Measurements from ENCODE around the gene GFER. TPM values are rescaled to one million over a fixed set of nuclear protein-coding genes. Genes with fewer than 3 reads are reported as not detected.

The GFER gene
- polyA plus RNA-seq, 1 donor (not counting 4 experiments of a cell fraction or from before 2014, with no cell fraction given) = 12.0 TPM

GRCh38 chr16:1940273-1941161 lies 43.5 kb upstream of the GFER start:
- H3K9ac ChIP-seq (ENCODE audit: control insufficient read depth, extremely low read depth, insufficient read depth, low read length) = no peak overlapping the region

GRCh38 chr16:1941162-1942046 lies 42.6 kb upstream of the GFER start:
- dilution Hi-C loops (cut with MboI; ENCODE audit: extremely low pct_ligation_motif_present, low sequenced_read_pairs) = no loop called here
- H4K20me1 ChIP-seq (ENCODE audit: control insufficient read depth, extremely low read depth, insufficient read depth, low read length) = no peaks in the 10 kb centered on the region
- no peak for DNase-seq (ENCODE audit: low read depth, low spot score)
- FAIRE-seq = no peak
- H3K27ac ChIP-seq (ENCODE audit: control insufficient read depth, insufficient read depth, low read length) = no peak overlapping the region
- H3K4me1 ChIP-seq (ENCODE audit: control insufficient read depth, extremely low read depth, insufficient read depth, low read length) = peaks cover 20% of the 10 kb centered on the region
- no peaks in the 10 kb centered on the region for H3K9me1 ChIP-seq (ENCODE audit: control insufficient read depth, extremely low read depth, insufficient read depth, low read length)
- H3K4me2 ChIP-seq (ENCODE audit: control insufficient read depth, extremely low read depth, insufficient read depth, low read depth, low read length) = peak overlapping the region; percentile 88
- peaks cover 0 to 4% of the 10 kb centered on the region in 2 experiments for H3K36me3 ChIP-seq (ENCODE audit: control insufficient read depth in 2 of 2, extremely low read depth in 1 of 2, insufficient read depth in 2 of 2, low read length in 2 of 2)
- no peak overlapping the region for H2AFZ ChIP-seq (ENCODE audit: control insufficient read depth, low read length)
- peak overlapping the region; percentile 25 for H3K9ac ChIP-seq (ENCODE audit: control insufficient read depth, extremely low read depth, insufficient read depth, low read length)
- TF ChIP-seq CTCF (optimal IDR thresholded peaks at IDR 0.05 in 1 of 3, IDR thresholded peaks at IDR 0.05 in 1 of 3, conservative IDR thresholded peaks at IDR 0.05 in 1 of 3; ENCODE audit: extremely low read depth in 1 of 3, insufficient read depth in 2 of 3, low read length in 3 of 3) = peak; percentile 10 to 62 (median 31)
- no peak for TF ChIP-seq EZH2 (IDR thresholded peaks at IDR 0.05; ENCODE audit: low read length)
- H3K27me3 ChIP-seq (ENCODE audit: control insufficient read depth, extremely low read depth, insufficient read depth, low read length) = no peaks in the 10 kb centered on the region
- peak overlapping the region in 2 of 3 experiments; percentile 80 to 93 for H3K4me3 ChIP-seq (ENCODE audit: control insufficient read depth in 2 of 3, extremely low read depth in 1 of 3, insufficient read depth in 2 of 3, low read depth in 1 of 3, low read length in 3 of 3)
- H3K9me3 ChIP-seq (ENCODE audit: control insufficient read depth, low read depth, low read length) = no peaks in the 10 kb centered on the region
- H3K79me2 ChIP-seq (ENCODE audit: control insufficient read depth, insufficient read depth, low read length) = no peaks in the 10 kb centered on the region

More at GRCh38 chr16:1940273-1941161, 43.5 kb upstream of the GFER start:
- Histone ChIP-seq H3K4me3 (ENCODE audit: control insufficient read depth in 2 of 3, extremely low read depth in 1 of 3, insufficient read depth in 2 of 3, low read depth in 1 of 3, low read length in 3 of 3) (no peak overlapping the region), H3K27ac (ENCODE audit: control insufficient read depth, insufficient read depth, low read length) (no peak overlapping the region), H3K79me2 (ENCODE audit: control insufficient read depth, insufficient read depth, low read length) (no peaks in the 10 kb centered on the region), H3K27me3 (ENCODE audit: control insufficient read depth, extremely low read depth, insufficient read depth, low read length) (no peaks in the 10 kb centered on the region), H3K36me3 (ENCODE audit: control insufficient read depth in 2 of 2, extremely low read depth in 1 of 2, insufficient read depth in 2 of 2, low read length in 2 of 2) (peaks cover 0 to 4% of the 10 kb centered on the region in 2 experiments), H3K4me2 (ENCODE audit: control insufficient read depth, extremely low read depth, insufficient read depth, low read depth, low read length) (no peak overlapping the region), H3K9me1 (ENCODE audit: control insufficient read depth, extremely low read depth, insufficient read depth, low read length) (no peaks in the 10 kb centered on the region), H4K20me1 (ENCODE audit: control insufficient read depth, extremely low read depth, insufficient read depth, low read length) (no peaks in the 10 kb centered on the region), H3K4me1 (ENCODE audit: control insufficient read depth, extremely low read depth, insufficient read depth, low read length) (peaks cover 22% of the 10 kb centered on the region), H3K9me3 (ENCODE audit: control insufficient read depth, low read depth, low read length) (no peaks in the 10 kb centered on the region), H2AFZ (ENCODE audit: control insufficient read depth, low read length) (no peak overlapping the region)
- dilution Hi-C loops (cut with MboI; ENCODE audit: extremely low pct_ligation_motif_present, low sequenced_read_pairs) = no loop called here
- FAIRE-seq (no peak), DNase-seq (ENCODE audit: low read depth, low spot score) (no peak)
- TF ChIP-seq CTCF (optimal IDR thresholded peaks at IDR 0.05 in 1 of 3, IDR thresholded peaks at IDR 0.05 in 1 of 3, conservative IDR thresholded peaks at IDR 0.05 in 1 of 3; ENCODE audit: extremely low read depth in 1 of 3, insufficient read depth in 2 of 3, low read length in 3 of 3) (no peak), EZH2 (IDR thresholded peaks at IDR 0.05; ENCODE audit: low read length) (no peak)

Measured in keratinocyte (primary cell).